ENCODE measurements around the gene GRAMD1A. TPM values are rescaled to one million over a fixed set of nuclear protein-coding genes. Genes with fewer than 3 reads are reported as not detected.
A peak's percentile ranks its signal among the peaks of the same experiment; 100 is the strongest.

The GRAMD1A gene
- total RNA-seq, 2 donors from 2014 or later = 26.3 to 31.0 TPM

DNA sequence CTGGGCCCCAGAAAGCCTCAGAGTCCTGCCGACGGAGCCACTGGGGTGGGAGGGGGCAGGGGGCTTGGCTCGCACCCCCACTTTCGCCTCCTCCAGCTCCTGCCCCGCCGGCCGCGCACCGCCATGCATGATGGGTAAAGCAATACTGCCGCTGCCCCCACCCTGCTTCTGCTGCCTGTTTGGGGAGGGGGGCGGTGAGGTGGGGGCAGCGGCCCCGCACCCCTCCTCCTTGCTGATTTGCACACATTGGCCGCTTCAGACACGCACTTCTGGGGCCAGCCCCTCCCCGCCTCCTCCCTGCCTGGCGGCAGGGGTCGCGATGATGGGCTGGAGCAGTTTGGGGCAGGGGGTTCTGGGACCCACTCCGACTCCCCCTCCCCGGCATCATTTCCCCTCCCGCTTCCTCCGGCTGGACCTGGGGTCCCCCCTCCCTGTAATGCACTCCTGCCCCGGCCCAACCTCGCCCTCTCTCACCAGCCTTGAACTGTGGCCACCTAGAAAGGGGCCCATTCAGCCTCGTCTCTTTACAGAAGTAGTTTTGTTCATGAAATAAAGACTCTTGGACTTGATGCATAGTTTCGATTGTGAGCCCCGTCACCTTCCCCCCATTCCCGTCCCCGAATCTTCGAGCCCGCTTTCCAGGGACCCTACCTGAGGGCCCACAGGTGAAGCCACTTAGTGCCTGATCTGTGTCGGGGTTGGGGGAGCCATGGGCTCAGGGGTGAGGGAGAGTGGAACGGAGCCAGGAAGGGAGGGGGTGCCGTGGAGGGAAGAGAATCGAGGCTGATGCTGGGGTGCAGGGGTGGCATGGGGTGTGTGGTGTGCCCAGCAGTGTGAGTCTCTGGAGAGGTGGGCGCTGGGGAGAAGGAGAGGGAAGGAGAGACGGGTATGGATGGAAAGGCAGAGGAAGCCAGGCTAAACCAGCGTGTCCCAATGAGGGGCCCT, 40.0 kb downstream of the GRAMD1A start:
- intact Hi-C loops (cut with DNase I) = no loop called here
- H3K9ac ChIP-seq (ENCODE audit: low read depth in 2 of 2, low read length in 2 of 2) = no peak overlapping the region
- no peak for DNase-seq

GRCh38 chr19:35040826-35041547, 40.9 kb downstream of the GRAMD1A start:
- no peaks in the 10 kb centered on the region for H3K36me3 ChIP-seq
- intact Hi-C loops (cut with DNase I) = no loop called here
- TF ChIP-seq, protein P1, sequence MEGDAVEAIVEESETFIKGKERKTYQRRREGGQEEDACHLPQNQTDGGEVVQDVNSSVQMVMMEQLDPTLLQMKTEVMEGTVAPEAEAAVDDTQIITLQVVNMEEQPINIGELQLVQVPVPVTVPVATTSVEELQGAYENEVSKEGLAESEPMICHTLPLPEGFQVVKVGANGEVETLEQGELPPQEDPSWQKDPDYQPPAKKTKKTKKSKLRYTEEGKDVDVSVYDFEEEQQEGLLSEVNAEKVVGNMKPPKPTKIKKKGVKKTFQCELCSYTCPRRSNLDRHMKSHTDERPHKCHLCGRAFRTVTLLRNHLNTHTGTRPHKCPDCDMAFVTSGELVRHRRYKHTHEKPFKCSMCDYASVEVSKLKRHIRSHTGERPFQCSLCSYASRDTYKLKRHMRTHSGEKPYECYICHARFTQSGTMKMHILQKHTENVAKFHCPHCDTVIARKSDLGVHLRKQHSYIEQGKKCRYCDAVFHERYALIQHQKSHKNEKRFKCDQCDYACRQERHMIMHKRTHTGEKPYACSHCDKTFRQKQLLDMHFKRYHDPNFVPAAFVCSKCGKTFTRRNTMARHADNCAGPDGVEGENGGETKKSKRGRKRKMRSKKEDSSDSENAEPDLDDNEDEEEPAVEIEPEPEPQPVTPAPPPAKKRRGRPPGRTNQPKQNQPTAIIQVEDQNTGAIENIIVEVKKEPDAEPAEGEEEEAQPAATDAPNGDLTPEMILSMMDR (IDR thresholded peaks at IDR 0.05) = no peak
- H3K4me1 ChIP-seq = no peaks in the 10 kb centered on the region
- peaks cover 4% of the 10 kb centered on the region for H3K27me3 ChIP-seq
- no peaks in the 10 kb centered on the region for H3K9me3 ChIP-seq
- H3K4me3 ChIP-seq = peak overlapping the region; percentile 15
- peak overlapping the region in 1 of 2 donors; percentile 63 for H3K9ac ChIP-seq (ENCODE audit: low read depth in 2 of 2, low read length in 2 of 2)
- H3K27ac ChIP-seq = no peak overlapping the region
- peak; percentile 82 for DNase-seq

More for the DNA sequence above, 40.0 kb downstream of the GRAMD1A start:
- Histone ChIP-seq H3K4me3 (peak overlapping the region; percentile 15), H3K27me3 (peaks cover 4% of the 10 kb centered on the region), H3K36me3 (no peaks in the 10 kb centered on the region), H3K9me3 (no peaks in the 10 kb centered on the region), H3K4me1 (no peaks in the 10 kb centered on the region), H3K27ac (no peak overlapping the region)
- TF ChIP-seq, protein P1 (IDR thresholded peaks at IDR 0.05) = no peak

- TF ChIP-seq, protein P1 (IDR thresholded peaks at IDR 0.05) = no peak
- Histone ChIP-seq H3K9ac (ENCODE audit: low read depth in 2 of 2, low read length in 2 of 2) (peak within 1 kb of the TSS in 1 of 2 donors; percentile 63), H3K4me3 (peak within 1 kb of the TSS; percentile 15), H3K4me1 (no peaks in the 10 kb centered on the region), H3K9me3 (no peaks in the 10 kb centered on the region), H3K27me3 (peaks cover 4% of the 10 kb centered on the region), H3K36me3 (no peaks in the 10 kb centered on the region), H3K27ac (no peak within 1 kb of the TSS)
- no peak for DNase-seq
- intact Hi-C loops (cut with DNase I) = no loop called here
Measured at GRCh38 chr19:35041548-35042055, 41.5 kb downstream of the GRAMD1A start, which contains the start of gene HPN. Gene HPN (plus strand): TSS chr19:35041721. CDS start chr19:35042507, 786 bp downstream.

GRCh38 chr19:35042056-35042730, 42.1 kb downstream of the GRAMD1A start:
- no peaks in the 10 kb centered on the region for H3K4me1 ChIP-seq
- H3K36me3 ChIP-seq = no peaks in the 10 kb centered on the region
- no peak for DNase-seq
- no peak overlapping the region for H3K27ac ChIP-seq
- H3K4me3 ChIP-seq = no peak overlapping the region
- TF ChIP-seq, protein P1 (IDR thresholded peaks at IDR 0.05) = no peak
- intact Hi-C loops (cut with DNase I) = no loop called here
- no peaks in the 10 kb centered on the region for H3K9me3 ChIP-seq
- H3K27me3 ChIP-seq = peaks cover 4% of the 10 kb centered on the region
- peak overlapping the region in 1 of 2 donors; percentile 24 for H3K9ac ChIP-seq (ENCODE audit: low read depth in 2 of 2, low read length in 2 of 2)

All from colonic mucosa (tissue), 4 donors.